Small intestine (tissue), 7 donors: ENCODE measurements around the gene DET1. TPM values are rescaled to one million over a fixed set of nuclear protein-coding genes. Genes with fewer than 3 reads are reported as not detected.

Experiments used
- DNase-seq, 2 donors: peaks; one replicate each; pipeline versions ENCODE4 v3.0.0 to v3.0.0-alpha.2; 2013
- FAIRE-seq: peaks from 2 replicates; lab custom pipeline; 2012; peaks lifted over from hg19 to GRCh38; lab: Jason Lieb, UNC
- H3K27ac ChIP-seq, 3 donors: one replicate each; pipeline ENCODE4 v1.5.1; 2013; ENCODE audit warnings: low read length in 2 of 3, mild to moderate bottlenecking in 2 of 3, control low read depth in 1 of 3, inconsistent platforms in 1 of 3, low read depth in 1 of 3, moderate library complexity in 1 of 3
- H3K27me3 ChIP-seq, 3 donors: one replicate each; pipeline ENCODE4 v1.6.1; 2013; ENCODE audit warnings: low read length in 3 of 3, inconsistent platforms in 1 of 3; ENCODE audit not compliant: control insufficient read depth in 3 of 3, insufficient read depth in 3 of 3
- H3K36me3 ChIP-seq, 3 donors: one replicate each; pipeline ENCODE4 v1.6.1; 2013; ENCODE audit warnings: low read length in 3 of 3, inconsistent platforms in 1 of 3, low read depth in 1 of 3, mild to moderate bottlenecking in 1 of 3, moderate library complexity in 1 of 3; ENCODE audit not compliant: control insufficient read depth in 3 of 3, insufficient read depth in 2 of 3
- H3K4me1 ChIP-seq, 3 donors: one replicate each; pipeline ENCODE4 v1.6.1; 2013; ENCODE audit warnings: low read length in 2 of 3, inconsistent platforms in 1 of 3, low read depth in 1 of 3, mild to moderate bottlenecking in 1 of 3, moderate library complexity in 1 of 3; ENCODE audit not compliant: control insufficient read depth in 3 of 3, insufficient read depth in 2 of 3
- H3K4me3 ChIP-seq, 3 donors: one replicate each; pipeline ENCODE4 v1.5.1; 2013; ENCODE audit warnings: low read length in 3 of 3, control low read depth in 1 of 3, inconsistent platforms in 1 of 3, low read depth in 1 of 3, mild to moderate bottlenecking in 1 of 3, moderate library complexity in 1 of 3
- H3K9me3 ChIP-seq, 2 donors: one replicate each; pipeline ENCODE4 v1.6.1; 2013; ENCODE audit warnings: low read depth in 1 of 2, low read length in 1 of 2; ENCODE audit not compliant: control insufficient read depth in 2 of 2, insufficient read depth in 1 of 2
- WGBS, 3 donors: extraction: QIAGEN DNeasy Blood & Tissue Kit; methylation state at CpG; one replicate each; pipeline ENCODE4 v1.1.7; 2013; 5-methylcytosine and 5-hydroxymethylcytosine counted together
- polyA plus RNA-seq, 4 donors: library from polyadenylated mRNA; stranded (reverse) in 3 of 4; unstranded in 1 of 4; fragments of 200-250 nt in 3 of 4; fragments of 120-200 nt in 1 of 4; gene quantifications; one replicate each; pipeline versions ENCODE4 v1.2.1 to v1.2.3, GENCODE V29; 2013
- donor health status: healthy with polysubstance abuse.
- donor health status: control.
- donor health status: control.
- donor health status: Bipolar disorder and iron deficiency.
- donor health status: healthy.

Gene DET1
- polyA plus RNA-seq, 4 donors: 1.1 to 14.0 (median 3.5) TPM

- no peaks in the 10 kb centered on the region for H3K9me3 ChIP-seq
- FAIRE-seq: no peak
Observed at GRCh38 chr15:88487796-88488523, 58.5 kb downstream of the DET1 start.

GRCh38 chr15:88487178-88487795 lies 59.2 kb downstream of the DET1 start:
- H3K9me3 ChIP-seq: no peaks in the 10 kb centered on the region
- no peak overlapping the region for H3K27ac ChIP-seq
- no peaks in the 10 kb centered on the region for H3K36me3 ChIP-seq
- H3K4me3 ChIP-seq: no peak overlapping the region
- H3K27me3 ChIP-seq: no peaks in the 10 kb centered on the region
- WGBS, 3 donors: 76 to 81% (median 77%) methylated on average over 2 of the region's 2 CpGs
- FAIRE-seq: no peak
- DNase-seq: no peak
- H3K4me1 ChIP-seq: no peaks in the 10 kb centered on the region

More at GRCh38 chr15:88487796-88488523, 58.5 kb downstream of the DET1 start:
- Histone ChIP-seq H3K4me3 (no peak overlapping the region), H3K27ac (no peak overlapping the region), H3K27me3 (no peaks in the 10 kb centered on the region), H3K36me3 (no peaks in the 10 kb centered on the region), H3K4me1 (no peaks in the 10 kb centered on the region)
- 67 to 85% (median 76%) methylated on average over 10 to 11 of the region's 11 CpGs for WGBS, 3 donors
- DNase-seq: no peak

- Histone ChIP-seq H3K36me3 (peaks cover 0 to 11% (median 0%) of the 10 kb centered on the region in 3 donors), H3K27ac (no peak overlapping the region), H3K9me3 (no peaks in the 10 kb centered on the region), H3K4me3 (no peak overlapping the region), H3K27me3 (no peaks in the 10 kb centered on the region), H3K4me1 (no peaks in the 10 kb centered on the region)
- DNase-seq (no peak), FAIRE-seq (no peak)
- 57 to 86% (median 85%) methylated on average over 10 of the region's 10 CpGs for WGBS, 3 donors
Observed at GRCh38 chr15:88484682-88485331, 61.7 kb downstream of the DET1 start.

GRCh38 chr15:88482263-88482662 lies 64.2 kb downstream of the DET1 start:
- 48 to 67% (median 52%) methylated on average over 1 of the region's 1 CpG for WGBS, 3 donors
- Histone ChIP-seq H3K36me3 (peaks cover 0 to 26% (median 3%) of the 10 kb centered on the region in 3 donors), H3K4me3 (no peak overlapping the region), H3K9me3 (no peaks in the 10 kb centered on the region), H3K4me1 (no peaks in the 10 kb centered on the region), H3K27ac (no peak overlapping the region), H3K27me3 (no peaks in the 10 kb centered on the region)
- FAIRE-seq: no peak
- no peak for DNase-seq

- Histone ChIP-seq H3K4me1 (no peaks in the 10 kb centered on the region), H3K27ac (no peak overlapping the region), H3K4me3 (no peak overlapping the region), H3K9me3 (no peaks in the 10 kb centered on the region), H3K36me3 (peaks cover 0 to 34% (median 8%) of the 10 kb centered on the region in 3 donors), H3K27me3 (no peaks in the 10 kb centered on the region)
- WGBS, 3 donors: 83 to 91% (median 84%) methylated on average over 8 of the region's 8 CpGs
- no peak for FAIRE-seq
- no peak for DNase-seq
Observed at GRCh38 chr15:88480981-88481380, 65.5 kb downstream of the DET1 start.

- FAIRE-seq: no peak
- WGBS, 3 donors: 55 to 90% (median 87%) methylated on average over 3 of the region's 3 CpGs
- Histone ChIP-seq H3K4me1 (no peaks in the 10 kb centered on the region), H3K27me3 (no peaks in the 10 kb centered on the region), H3K27ac (no peak overlapping the region), H3K9me3 (no peaks in the 10 kb centered on the region), H3K36me3 (peaks cover 3 to 42% (median 10%) of the 10 kb centered on the region in 3 donors), H3K4me3 (no peak overlapping the region)
- no peak for DNase-seq
Observed at GRCh38 chr15:88479169-88479568, 67.3 kb downstream of the DET1 start.

GRCh38 chr15:88477904-88478303 lies 68.6 kb downstream of the DET1 start:
- no peak for FAIRE-seq
- Histone ChIP-seq H3K4me1 (peaks cover 0 to 2% (median 0%) of the 10 kb centered on the region in 3 donors), H3K9me3 (no peaks in the 10 kb centered on the region), H3K27ac (no peak overlapping the region), H3K36me3 (peaks cover 3 to 45% (median 10%) of the 10 kb centered on the region in 3 donors), H3K4me3 (no peak overlapping the region), H3K27me3 (no peaks in the 10 kb centered on the region)
- 88 to 92% (median 88%) methylated on average over 5 of the region's 5 CpGs for WGBS, 3 donors
- no peak for DNase-seq

- H3K4me3 ChIP-seq: no peak overlapping the region
- H3K27ac ChIP-seq: no peak overlapping the region
- no peak for FAIRE-seq
- no peaks in the 10 kb centered on the region for H3K27me3 ChIP-seq
- no peaks in the 10 kb centered on the region for H3K9me3 ChIP-seq
- no peak for DNase-seq
- WGBS, 3 donors: 92 to 94% (median 93%) methylated on average over 7 of the region's 7 CpGs
- peaks cover 0 to 2% (median 0%) of the 10 kb centered on the region in 3 donors for H3K4me1 ChIP-seq
- H3K36me3 ChIP-seq: peaks cover 3 to 49% (median 10%) of the 10 kb centered on the region in 3 donors
Observed at GRCh38 chr15:88477126-88477525, 69.4 kb downstream of the DET1 start.
